ACHN (cell line): Measurements from ENCODE around the gene SEC14L5.

Experiments
- DNase-seq: peaks from one replicate; pipeline ENCODE4 v3.0.0-alpha.2; 2015
- in situ Hi-C: cut with HindIII; loops from 2 replicates; pipeline ENCODE4 v1.10.0; 2017; ENCODE audit warnings: low sequenced_read_pairs, low pct_ligation_motif_present, low pct_unique_long_range_greater_than_20kb

The SEC14L5 gene

DNA sequence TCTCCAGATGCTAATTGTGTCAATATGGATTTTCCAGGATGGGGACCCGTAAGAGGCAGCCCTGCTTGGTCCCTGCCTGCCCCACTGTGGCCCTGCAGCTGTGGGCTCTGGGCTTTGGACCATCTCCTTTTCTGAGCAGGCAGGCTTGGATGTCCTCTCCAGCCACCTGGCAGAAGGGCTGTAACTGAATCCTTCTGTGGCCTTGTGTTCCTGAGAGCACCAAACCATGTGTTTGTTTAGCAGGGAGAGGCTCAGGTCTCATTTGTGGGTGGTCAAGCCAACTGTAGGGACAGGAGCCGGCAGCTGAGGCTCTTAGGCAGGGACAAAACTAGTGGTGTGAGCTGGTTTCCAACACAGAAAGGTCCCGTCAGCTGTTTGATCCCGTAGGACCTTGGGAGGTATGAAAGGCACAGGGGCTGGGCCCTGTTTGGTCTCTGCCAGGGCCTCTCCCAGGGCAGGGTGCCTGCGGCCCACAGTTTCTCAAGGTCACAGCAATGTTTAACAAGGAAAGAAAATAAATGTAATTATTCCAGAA lies 18.5 kb downstream of the SEC14L5 start:
- no peak for DNase-seq
- in situ Hi-C loops, result no loop called here

DNA sequence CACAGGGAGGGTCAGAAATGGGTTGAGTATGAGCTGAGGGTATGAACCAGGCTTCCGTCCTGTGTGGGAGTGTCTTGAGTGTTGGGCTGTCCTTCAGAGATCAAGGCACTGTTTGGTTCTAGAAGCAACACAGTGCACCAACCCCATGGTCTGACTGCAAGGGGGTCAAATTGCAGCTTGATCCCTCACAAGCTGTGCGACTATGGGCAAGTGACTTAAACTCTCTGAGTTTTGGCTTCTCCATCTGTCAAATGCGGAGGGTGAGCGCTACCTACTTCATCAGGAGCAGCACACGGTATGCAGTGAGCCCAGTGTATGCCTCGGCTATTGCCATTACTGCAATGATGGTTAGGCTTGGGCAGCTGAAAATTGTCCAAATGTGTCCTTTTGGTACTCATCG lies 21.0 kb downstream of the SEC14L5 start:
- DNase-seq, result no peak
- in situ Hi-C loops, result no loop called here

DNA sequence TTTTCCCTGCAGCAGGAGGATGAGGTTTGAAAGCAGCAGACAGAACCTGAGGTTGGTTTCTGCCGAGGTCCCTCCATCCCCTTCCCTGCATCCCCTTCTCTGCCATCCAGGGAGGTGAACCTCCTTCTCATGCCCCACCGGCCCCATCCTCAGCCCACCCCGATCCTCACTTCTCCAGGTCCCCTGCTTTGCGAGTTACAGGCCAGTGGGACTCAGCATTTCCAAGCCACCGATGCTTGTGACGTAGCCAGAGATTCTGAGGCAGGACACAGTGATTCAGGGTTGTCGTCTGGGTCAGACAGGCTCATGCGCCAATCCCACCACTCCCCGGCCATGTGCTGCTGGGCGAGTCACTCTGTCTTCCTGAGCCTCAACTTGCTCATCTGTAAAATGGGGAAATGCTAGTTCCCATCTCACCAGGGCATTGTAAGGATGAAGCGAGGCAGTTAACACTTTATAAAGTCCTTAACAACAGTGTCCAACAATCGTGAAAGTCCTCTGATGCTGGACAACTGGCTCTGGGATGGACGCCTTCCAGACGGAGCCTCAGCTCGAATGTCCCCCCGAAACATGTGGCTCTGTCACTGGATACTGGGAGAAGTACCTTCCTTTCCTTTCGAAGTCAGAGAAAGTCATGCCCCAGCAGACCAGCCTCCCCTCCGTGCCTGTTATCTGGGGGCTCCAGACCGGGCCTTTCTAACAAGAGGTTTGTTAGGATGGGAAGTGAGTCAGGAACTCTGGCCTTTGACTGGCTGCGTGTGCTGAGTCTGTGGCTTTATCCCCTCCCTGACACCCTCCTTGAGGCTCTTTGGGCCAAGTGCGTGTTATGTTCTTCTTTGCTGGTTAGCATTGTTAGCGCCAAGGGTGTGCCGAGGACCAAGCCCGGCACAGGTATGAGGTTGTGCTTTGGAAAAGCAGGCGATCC lies 21.9 kb downstream of the SEC14L5 start:
- in situ Hi-C loops, result no loop called here
- no peak for DNase-seq

DNA sequence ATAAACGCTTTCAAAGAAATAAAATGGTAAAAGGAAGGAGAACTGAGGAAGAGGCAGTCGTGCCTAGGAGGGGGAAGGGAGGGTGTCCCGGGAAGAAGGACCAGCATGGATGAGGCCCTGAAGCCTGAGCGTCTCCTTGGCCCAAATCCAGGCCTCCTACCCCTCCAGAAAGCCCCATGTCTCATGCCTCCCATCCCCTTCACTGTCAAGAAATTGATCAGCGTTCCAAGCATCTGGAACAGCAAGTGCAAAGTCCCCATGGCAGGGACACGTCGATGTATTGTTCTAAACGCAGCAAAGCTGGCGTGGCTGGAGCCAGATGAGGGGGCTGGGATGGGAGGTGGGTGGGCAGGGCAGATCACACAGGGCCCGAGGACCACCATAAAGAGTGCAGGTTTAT lies 22.6 kb downstream of the SEC14L5 start:
- in situ Hi-C loops, result no loop called here

DNA sequence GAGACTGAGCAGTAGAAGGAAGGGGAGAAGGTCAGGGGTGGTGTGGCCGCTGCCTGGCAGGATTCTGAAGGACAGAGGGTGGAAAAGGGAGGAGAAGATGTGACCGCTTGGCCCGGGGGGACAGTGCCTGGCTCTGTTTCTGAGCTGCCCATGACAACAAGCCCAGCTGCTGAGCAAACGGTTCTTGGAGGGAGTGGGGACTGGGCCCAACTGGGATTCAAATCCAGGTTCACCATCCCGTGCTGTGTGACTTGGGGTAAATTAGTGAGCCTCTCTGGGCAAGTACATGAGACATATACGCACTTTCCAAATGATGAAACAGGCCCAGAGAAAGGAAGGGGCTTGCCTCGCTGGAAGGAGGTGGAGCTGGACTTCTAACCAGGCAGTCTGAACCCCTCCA lies 23.3 kb downstream of the SEC14L5 start:
- in situ Hi-C loops, result no loop called here

More for the DNA sequence above, 22.6 kb downstream of the SEC14L5 start:
- DNase-seq, result no peak

DNA sequence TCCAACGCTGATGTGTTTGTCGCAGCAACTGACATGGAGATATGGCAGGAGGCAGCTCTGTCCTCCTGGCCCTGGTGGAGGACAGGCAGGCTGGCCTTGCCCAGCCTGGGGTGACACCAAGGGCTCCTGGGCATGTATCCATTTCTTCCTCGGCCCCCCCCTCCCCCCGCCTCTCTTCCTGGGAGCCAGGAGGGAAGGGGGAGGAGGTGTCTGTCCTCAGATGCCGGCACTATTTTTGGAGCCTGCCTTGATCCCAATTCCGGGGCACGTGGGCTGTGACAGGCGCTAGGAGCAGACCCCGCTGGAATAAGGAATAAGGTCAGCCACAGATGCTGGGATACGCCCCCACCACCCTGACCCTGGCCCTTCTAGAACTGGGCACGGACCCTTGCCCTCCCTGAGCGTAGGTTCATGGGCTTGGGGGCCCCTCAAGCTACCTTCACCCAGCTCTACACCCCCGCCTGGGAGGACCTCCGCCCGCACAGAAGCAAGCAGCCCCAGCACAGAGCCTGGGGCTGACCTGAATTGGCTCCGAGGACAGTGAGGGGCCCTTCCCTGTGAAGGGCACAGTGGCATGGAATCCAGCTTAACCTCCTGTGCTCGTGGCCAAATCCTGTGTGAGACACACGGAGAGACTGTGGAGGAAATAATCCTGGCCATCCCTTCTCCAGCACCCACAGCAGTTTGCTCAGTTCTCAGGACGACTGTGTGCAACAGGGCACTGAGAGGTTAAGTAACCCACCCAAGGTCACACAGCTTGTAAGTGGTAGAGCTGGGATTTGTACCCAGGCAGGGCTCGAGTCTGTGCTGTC lies 24.1 kb downstream of the SEC14L5 start:
- DNase-seq, result no peak
- in situ Hi-C loops, result no loop called here

More for the DNA sequence above, 23.3 kb downstream of the SEC14L5 start:
- no peak for DNase-seq

DNA sequence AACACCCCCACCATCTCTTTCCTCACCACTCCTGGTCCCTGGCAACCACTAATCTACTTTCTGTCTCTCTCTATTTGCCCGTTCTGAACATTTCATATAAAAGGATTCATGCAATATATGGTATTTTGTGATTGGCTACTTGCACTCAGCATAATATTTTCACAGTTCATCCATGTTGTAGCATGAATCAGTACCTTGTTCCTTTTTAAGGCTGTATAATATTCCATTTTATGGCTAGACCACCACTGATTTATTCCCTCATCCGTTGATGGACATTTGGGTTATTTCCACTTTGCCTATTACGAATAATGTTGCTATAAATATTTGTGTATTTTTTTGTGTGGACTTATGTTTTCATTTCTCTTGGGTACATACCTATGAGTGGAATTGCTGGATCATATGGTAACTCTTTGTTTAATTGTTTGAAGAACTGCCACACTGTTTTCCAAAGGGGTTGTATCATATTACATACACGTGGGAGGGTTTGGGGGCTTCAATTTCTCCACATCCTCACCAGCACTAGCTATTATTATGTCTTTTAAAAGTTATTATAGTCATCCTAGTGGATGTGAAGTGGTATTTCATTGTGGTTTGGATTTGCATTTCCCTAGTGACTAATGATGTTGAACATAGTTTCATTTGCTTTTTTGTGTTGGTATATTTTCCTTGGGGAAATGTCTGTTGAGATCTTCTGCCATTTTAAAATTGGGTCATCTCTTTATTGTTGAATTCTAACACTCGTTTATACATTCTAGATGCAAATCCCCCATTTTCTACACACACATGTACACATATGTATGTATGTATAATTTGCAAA lies 26.3 kb downstream of the SEC14L5 start:
- DNase-seq, result no peak
- in situ Hi-C loops, result no loop called here

DNA sequence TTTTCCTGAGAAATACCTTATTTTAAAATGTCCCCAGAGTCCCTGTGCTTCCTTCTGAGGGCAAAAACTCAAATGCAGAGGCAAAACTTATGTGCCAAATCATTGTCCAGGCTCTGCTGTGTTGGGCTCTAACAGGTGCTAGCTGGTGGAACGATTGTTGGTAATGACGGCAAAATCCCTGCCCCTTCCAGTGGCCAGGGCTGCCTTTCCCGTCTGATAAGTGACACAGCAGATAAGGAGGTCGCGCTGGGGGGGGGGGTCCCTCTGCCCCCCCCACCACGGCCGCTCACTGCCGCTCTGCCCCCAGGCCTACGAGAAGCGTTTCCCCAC lies 29.1 kb downstream of the SEC14L5 start:
- in situ Hi-C loops, result no loop called here
- no peak for DNase-seq

DNA sequence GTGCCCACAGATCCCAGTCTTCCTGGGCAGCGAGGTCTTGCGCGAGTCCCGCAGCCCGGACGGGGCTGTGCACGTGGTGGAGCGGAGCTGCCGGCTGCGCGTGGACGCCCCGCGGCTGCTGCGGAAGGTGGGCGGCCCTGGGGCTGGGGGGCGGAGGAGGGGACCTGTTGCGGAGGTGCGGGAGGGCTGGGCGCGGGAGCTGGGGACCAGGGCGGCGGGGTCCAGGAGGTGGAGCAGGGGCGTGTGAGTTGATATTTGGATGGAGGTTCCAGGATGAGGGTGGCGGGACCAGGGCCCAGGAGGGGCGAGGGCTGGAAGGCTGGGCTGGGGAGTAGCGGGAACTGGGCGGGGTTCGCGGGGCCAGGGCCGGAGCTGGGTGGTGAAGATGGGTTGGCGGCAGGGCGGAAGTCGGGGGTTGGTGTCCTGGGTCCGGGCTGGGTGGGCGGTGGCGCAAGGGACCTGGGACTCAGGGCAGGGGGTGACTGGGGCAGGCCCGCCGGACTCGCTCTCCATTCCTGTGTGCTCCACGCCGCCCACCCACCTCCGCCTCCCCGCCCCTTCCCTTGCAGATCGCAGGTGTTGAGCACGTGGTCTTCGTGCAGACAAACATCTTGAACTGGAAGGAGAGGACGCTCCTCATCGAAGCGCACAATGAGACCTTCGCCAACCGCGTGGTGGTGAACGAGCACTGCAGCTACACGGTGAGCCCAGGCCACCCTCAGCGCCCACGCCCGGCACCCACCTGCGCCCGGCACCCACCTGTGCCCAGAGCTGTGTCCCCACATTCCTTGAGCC lies 29.6 kb downstream of the SEC14L5 start:
- no peak for DNase-seq
- in situ Hi-C loops, result no loop called here

DNA sequence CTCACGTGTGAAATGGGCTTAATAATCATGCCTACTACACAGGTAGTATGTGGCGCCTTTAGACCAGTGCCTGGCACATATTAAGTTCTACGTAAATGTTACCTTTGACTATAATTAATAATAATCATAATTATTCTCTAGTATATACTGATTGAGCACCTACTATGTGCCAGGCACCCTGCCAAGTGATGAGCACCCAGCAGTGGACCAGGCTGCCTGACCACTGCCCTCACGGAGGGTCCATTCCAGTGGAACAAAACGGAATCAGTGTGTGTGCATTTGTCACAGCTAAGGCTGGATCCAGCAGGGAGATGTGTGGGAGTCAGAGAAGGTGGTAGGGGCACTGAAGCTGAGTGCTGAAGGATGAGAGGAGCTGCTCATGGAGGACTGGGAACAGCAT lies 30.5 kb downstream of the SEC14L5 start:
- DNase-seq, result no peak
- in situ Hi-C loops, result no loop called here

DNA sequence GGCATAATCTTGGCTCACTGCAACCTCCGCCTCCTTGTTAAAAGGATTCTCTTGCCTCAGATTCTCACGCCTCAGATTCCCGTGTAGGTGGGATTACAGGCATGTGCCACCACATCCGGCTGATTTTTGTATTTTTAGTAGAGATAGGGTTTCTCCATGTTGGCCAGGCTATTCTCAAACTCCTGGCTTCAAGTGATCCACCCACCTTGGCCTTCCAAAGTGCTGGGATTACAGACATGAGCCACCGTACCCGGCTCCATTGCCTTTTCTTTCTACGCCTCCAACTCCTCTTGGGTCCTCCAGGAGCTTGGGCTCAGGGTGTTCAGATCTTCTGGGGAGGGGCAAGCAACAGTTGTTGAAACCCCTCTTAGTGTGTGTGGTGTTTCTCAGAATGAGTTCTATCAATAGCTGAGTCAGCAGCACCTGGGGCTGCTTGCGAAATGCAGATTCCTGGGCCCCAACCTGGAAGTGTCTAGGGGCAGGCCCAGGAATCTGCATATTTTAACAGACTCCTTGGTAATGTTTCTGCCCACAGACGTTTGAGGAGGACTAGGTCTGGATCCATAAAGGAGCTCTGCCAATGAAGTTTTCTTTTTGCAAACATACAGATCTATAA lies 31.4 kb downstream of the SEC14L5 start:
- no peak for DNase-seq
- in situ Hi-C loops, result no loop called here

DNA sequence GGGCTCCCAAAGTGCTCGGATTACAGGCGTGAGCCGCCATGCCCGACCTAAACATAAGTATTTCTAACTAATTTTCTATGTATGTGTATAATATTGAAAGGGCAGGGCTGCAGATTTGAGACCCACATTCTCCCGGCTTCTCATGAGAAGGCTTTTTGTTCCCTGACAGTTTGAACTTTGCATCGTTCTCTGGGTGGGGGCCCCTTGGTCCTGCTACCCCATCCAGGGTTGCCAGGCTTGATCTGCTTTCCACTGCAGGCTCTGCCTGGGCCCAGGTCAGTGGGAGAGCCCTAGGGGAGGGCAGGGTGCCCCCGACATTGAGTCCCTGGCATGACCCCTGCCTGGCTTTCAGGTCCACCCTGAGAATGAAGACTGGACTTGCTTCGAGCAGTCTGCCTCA lies 32.3 kb downstream of the SEC14L5 start:
- DNase-seq, result no peak
- in situ Hi-C loops, result no loop called here

DNA sequence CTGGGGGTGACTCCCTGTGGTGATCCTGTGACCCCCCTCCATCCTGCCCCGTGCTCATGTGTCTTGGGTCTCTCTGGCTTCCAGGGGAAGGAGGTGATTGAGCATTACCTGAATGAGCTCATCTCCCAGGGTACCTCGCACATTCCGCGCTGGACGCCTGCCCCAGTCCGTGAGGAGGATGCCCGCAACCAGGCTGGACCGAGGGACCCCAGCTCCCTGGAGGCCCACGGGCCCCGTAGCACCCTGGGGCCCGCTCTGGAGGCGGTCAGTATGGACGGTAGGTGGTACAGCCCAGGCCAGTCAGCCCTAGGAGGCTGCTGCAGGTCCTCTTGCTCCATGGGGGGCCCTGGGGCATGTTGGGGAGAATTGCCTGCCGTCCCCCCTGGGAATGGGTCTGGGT lies 33.6 kb downstream of the SEC14L5 start:
- in situ Hi-C loops, result no loop called here
- no peak for DNase-seq

DNA sequence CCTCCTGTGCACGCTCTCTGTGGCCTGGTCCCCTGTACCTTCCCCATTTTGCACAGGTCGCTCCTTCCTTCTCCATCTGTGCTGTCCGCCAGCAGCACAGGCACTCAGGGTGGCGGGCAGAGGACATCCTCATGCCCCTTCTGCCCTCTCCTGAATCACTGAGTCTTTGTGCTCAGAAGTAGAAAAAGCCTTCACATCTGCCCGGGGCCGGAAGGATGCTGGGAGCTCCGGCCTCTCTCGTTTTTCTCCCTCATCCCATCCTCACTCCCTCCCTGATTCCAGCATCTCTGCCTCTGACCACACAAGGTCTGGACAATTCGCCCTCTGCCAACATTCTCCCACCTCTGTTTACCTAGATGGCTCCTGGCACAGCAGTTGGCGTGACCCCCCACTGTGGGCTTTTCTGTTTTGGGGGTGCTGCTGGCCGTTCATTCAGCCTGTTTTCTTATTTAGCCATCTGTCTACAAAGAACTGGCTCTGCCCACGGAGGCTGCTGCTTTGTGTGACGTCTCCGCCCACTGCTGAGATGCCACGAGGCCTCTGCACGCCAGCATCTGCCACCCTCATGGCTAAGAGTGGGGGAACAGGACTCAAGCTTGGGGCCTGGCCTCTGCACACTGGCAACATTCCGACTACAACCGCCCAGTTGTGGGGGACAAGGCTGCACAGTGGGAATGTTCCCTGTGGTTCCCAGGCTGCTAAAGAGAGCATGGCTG lies 36.7 kb downstream of the SEC14L5 start:
- in situ Hi-C loops, result no loop called here
- no peak for DNase-seq

DNA sequence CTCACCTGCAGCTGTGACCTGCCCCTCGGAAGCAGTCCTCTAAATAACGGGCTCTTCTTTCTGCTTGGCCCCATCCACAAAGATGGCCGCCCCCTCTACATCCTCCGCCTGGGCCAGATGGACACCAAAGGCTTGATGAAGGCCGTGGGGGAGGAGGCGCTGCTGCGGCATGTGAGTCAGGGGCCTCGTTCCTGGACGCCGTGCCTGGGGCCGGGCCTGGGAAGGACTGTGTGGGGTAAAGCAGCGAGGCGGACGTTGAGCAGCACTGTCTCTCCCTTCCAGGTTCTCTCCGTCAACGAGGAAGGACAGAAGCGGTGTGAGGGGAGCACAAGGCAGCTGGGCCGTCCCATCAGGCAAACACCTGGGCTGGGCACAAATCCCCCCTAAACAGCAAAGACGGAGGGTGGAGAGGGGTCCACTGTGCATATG lies 42.5 kb downstream of the SEC14L5 start:
- in situ Hi-C loops, result no loop called here
- no peak for DNase-seq

DNA sequence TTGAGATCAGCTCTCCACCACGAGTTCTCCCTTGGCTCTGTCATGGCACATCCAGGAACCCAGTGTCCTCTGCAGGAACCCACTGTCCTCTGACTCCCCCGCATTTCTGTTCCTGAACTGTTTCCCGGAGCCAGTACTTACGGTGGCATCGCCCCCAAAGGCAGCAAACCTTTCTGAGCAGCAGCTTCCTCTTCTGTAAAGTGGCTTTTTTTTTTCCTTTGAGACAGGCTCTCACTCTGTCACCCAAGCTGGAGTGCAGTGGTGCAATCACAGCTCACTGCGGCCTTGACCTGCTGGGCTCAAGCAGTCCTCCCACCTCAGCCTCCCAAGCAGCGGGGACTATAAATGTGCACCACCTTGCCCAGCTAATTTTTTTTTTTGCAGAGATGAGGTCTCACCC lies 43.4 kb downstream of the SEC14L5 start:
- DNase-seq, result no peak
- in situ Hi-C loops, result no loop called here

DNA sequence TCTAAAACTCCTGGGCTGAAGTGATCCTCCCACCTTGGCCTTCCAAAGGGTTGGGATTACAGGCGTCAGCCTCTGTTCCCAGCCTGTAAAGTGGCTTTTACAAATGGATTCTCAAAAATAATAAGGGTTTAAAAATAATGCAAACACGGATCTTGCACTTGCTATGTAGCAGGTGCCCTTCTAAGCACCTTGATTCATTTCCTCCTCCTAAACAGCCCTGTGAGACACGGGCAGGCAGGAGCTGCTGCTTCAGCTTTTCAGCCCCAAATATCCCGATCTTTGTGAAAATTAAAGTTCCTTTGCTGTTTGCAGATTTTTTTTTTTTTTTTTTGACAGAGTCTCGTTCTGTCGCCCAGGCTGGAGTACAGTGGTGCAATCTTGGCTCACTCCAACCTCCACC lies 43.9 kb downstream of the SEC14L5 start:
- in situ Hi-C loops, result no loop called here

More for the DNA sequence above, 43.9 kb downstream of the SEC14L5 start:
- no peak for DNase-seq
